Kasumi-1 (cell line): Measurements from ENCODE around the gene CCDC157.
"Not testable (repeated sequence)": the region's sequence is repeated elsewhere in the genome, so short reads cannot be mapped to it uniquely, and the experiment has no call there.

Experiments
- DNase-seq, 2 experiments: peaks; one replicate each; lab custom pipeline; 2025; lab: John Stamatoyannopoulos, UW

CCDC157 gene

GRCh38 chr22:30392661-30393321 lies 36.0 kb downstream of the CCDC157 start:
- DNase-seq = peak; percentile 11 to 15

GRCh38 chr22:30393322-30393680 lies 36.5 kb downstream of the CCDC157 start:
- DNase-seq = no peak

GRCh38 chr22:30393885-30394284 lies 37.1 kb downstream of the CCDC157 start:
- no peak for DNase-seq

GRCh38 chr22:30396871-30397655 lies 40.3 kb downstream of the CCDC157 start, which contains the start of gene SEC14L2:
TSS of gene SEC14L2 (plus strand) at chr22:30397018. CDS start at chr22:30397117, 99 bp downstream.
- peak; percentile 14 to 42 for DNase-seq

- DNase-seq = no peak
Observed at GRCh38 chr22:30397656-30398635, 41.1 kb downstream of the CCDC157 start.

DNA sequence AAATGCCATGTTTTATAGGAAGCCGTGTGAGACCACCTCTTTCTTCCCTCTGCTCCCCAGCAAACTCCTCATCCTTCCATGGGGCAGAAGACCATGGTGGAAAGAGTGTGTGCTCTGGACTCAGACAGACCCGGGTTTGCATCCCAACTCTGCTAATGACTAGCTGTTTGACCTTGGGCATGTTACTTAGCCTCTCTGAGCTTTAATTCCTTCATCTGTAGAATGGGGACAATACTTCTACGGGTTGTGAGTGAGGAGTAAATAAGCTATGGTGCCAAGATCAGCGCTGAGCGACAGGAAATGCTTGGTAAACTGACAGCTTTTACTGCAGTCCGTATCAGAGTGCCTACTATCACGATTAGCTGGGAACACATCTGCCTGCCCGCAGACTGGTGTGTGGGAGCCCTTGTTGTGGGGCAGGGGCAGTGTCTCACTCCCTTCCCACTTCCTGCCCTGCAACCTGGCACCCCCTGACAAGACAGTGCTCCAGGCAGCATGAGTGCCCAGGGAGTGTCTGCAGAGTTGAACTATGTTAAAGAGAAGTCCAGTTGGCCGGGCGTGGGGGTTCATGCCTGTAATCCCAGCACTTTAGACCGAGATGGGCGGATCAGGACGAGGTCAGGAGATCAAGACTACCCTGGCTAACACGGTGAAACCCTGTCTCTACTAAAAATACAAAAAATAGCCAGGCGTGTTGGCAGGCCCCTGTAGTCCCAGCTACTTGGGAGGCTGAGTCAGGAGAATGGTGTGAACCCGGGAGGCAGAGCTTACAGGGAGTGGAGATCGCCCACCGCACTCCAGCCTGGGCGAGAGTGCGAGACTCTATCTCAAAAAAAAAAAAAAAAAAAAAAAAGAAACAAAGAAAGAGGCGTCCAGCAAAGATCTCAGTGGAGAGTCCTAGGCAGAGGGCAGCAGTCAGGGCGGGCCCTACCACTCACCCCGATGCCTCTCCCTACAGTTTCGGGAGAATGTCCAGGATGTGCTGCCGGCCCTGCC lies 42.2 kb downstream of the CCDC157 start:
- DNase-seq = no peak

DNA sequence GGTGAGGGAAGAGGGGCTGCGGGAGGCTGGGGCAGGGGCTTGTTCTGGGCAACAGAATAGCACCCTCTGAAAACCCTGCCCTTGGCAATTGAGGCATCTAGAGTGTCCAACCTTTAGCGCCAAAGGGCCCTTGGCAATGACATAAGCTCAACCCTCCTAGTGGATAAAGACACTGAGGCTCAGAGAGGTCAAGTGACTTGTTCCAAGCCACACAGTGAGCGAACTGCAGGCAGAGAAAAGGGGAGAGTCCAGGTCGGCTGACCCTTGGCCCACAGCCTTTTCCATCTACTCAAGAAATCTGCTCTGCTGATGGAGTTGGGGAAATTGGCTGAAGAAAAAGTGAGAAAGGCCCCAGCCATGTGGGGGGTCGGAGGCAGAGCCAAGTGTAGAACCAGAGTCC lies 42.9 kb downstream of the CCDC157 start:
- no peak for DNase-seq

DNA sequence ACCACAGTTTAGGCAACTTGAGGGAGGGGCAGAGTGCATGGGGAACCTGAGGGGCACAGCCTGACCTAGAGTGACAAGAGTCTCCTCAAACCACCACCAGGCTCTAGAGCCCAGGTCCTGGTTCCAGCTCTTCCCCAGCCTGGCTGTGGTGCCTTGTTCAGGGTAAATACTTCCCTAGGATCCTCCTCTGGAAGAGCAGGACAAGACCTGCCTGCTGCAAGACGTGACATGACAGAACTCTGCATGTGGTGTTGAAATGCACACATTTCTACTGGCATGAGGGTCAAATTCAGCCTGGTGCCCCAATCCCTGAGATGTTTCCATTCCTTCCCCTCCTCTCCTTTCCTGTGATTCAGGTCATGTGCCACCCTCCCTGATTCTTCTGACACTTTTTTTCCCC lies 43.4 kb downstream of the CCDC157 start:
- DNase-seq = no peak

- DNase-seq = not testable (repeated sequence)
Observed at GRCh38 chr22:30401024-30401423, 44.2 kb downstream of the CCDC157 start.

DNA sequence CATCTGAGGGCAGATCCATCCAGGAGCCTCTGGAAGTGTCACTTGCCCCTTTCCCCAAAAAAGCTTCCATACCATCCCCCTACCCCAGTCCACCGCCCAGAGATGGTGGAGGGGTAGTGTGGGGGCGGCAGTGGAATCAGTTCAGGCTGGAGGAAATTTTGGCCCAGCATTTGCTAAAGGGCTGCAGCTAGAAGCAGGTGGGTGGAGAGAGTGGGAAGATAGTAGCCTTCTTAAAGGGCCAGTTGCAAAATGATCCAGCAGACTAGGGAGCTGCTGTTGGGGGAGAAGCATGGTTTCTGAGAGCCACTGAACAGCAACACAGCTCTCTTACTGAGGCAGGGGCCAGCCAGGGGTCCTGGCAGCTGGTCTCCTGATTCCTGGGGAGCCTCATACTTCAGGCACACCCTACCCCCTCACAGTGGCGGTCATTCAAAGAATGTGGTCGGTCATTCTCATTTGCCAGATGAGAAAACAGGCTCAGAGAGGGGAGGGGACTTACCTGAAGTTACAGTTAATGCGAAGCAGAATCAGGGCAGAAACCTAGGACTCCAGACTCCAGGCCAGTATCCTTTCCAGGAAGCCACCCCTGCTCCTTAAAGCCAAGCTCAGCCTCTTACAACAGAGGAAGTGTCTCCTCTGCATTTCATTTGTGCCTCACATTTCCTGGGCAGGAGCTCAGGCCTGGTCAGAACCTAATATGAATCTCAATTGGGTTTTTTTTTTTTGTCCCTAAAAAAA lies 45.4 kb downstream of the CCDC157 start:
- DNase-seq = peak; percentile 34 to 42

DNA sequence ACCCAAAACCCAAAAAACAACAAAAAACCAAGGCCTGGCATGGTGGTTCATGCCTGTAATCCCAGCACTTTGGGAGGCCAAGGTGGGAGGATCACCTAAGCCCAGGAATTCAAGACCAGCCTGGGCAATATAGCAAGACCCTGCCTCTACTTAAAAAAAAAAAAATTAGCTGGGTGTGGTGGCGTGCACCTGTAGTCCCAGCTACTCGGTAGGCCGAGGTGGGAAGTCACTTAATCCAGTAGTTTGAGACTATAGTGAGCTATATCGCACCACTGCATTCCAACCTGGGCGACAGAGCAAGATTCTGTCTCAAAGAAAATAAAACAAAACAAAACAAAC lies 45.9 kb downstream of the CCDC157 start:
- DNase-seq = not testable (repeated sequence)

GRCh38 chr22:30404307-30404706 lies 47.5 kb downstream of the CCDC157 start:
- DNase-seq = no peak

GRCh38 chr22:30405731-30406130 lies 48.9 kb downstream of the CCDC157 start:
- DNase-seq = no peak

GRCh38 chr22:30406400-30406799 lies 49.6 kb downstream of the CCDC157 start:
- no peak for DNase-seq

DNA sequence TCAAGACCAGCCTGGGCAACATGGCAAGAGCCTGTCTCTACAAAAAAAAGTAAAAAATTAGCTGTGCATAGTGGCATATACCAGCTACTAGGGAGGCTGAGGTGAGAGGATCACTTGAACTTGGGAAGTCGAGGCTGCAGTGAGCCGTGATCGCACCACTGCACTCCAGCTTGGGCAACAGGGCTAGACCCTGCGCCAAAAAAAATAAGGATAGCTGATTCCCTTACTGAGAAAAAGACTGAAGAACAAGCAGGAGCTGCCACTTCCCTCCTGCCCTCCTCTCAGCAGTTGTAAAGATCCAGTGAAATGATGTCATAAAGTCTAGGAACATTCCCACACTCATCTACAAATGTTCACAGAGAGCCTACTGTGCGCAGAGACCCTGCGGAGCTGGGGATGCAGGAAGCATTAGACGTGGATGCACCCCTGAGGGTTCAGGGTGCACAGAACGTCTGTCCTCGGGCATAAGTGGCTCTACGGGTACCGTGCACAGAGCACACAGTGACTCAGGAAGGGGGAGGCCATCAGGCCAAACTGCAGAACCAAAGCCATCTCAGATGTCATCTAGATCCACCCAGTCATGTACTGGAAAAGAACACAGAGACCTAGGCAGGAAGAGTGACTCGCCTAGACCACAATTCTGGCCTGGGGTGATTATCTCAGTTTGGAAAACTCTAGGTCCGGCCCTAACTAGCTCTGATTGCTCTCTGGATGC lies 51.7 kb downstream of the CCDC157 start:
- DNase-seq = peak; percentile 40 to 51

- no peak for DNase-seq
Observed at GRCh38 chr22:30411780-30412179, 55.0 kb downstream of the CCDC157 start.

GRCh38 chr22:30413001-30413400 lies 56.2 kb downstream of the CCDC157 start:
- DNase-seq = no peak

- DNase-seq = no peak
Observed at GRCh38 chr22:30413745-30414524, 57.1 kb downstream of the CCDC157 start.

- DNase-seq = no peak
Observed at GRCh38 chr22:30414525-30415047, 57.8 kb downstream of the CCDC157 start.
